CD14-positive monocyte (primary cell): ENCODE data around the gene PPIF. TPM values are rescaled to one million over a fixed set of nuclear protein-coding genes. Genes with fewer than 3 reads are reported as not detected.

ENCODE experiments used
- DNase-seq, 3 donors: peaks; one replicate each; pipeline ENCODE4 v3.0.0-alpha.2; 2011 to 2022
- H2AFZ ChIP-seq: 2 replicates; pipeline ENCODE4 v1.6.0; 2012; ENCODE audit warnings: mild to moderate bottlenecking, low read depth, low read length, inconsistent platforms; ENCODE audit not compliant: insufficient read depth, poor library complexity, severe bottlenecking
- H3K27ac ChIP-seq, 2 donors: 1 replicate in 1 of 2; 2 replicates in 1 of 2; pipeline ENCODE4 v1.5.1; 2012 to 2013; ENCODE audit warnings: low read length in 2 of 2, control low read depth in 1 of 2, inconsistent platforms in 1 of 2, low read depth in 1 of 2, mild to moderate bottlenecking in 1 of 2
- H3K27me3 ChIP-seq, 2 donors: one replicate each; pipeline versions ENCODE4 v1.6.0 to v1.6.1; 2011 to 2013; ENCODE audit warnings: low read length in 2 of 2; ENCODE audit not compliant: control insufficient read depth in 2 of 2, insufficient read depth in 2 of 2
- H3K36me3 ChIP-seq, 2 donors: replicated peaks in 1 of 2; 1 replicate in 1 of 2; 2 replicates in 1 of 2; pipeline versions ENCODE4 v1.5.1 to v1.6.1; 2012 to 2013; ENCODE audit warnings: low read length in 2 of 2, control low read depth in 1 of 2, inconsistent platforms in 1 of 2, mild to moderate bottlenecking in 1 of 2; ENCODE audit not compliant: insufficient read depth in 2 of 2, control insufficient read depth in 1 of 2
- H3K4me1 ChIP-seq, 2 donors: 1 replicate in 1 of 2; 2 replicates in 1 of 2; pipeline versions ENCODE4 v1.5.1 to v1.6.1; 2012 to 2013; ENCODE audit warnings: low read length in 2 of 2, control low read depth in 1 of 2, inconsistent platforms in 1 of 2, mild to moderate bottlenecking in 1 of 2, moderate library complexity in 1 of 2; ENCODE audit not compliant: insufficient read depth in 2 of 2, control insufficient read depth in 1 of 2
- H3K4me2 ChIP-seq: replicated peaks from 2 replicates; pipeline ENCODE3; 2012; ENCODE audit warnings: low read length, moderate library complexity, mild to moderate bottlenecking; ENCODE audit not compliant: poor library complexity, severe bottlenecking; ENCODE audit errors: extremely low read depth
- H3K4me3 ChIP-seq, 3 experiments: fragments of 200-600 bp in 1 of 3; sonication (generic) in 1 of 3; replicated peaks in 1 of 3; 1 replicate in 2 of 3; 2 replicates in 1 of 3; pipeline ENCODE4 v1.5.1; 2011 to 2013; ENCODE audit warnings: low read length in 3 of 3, mild to moderate bottlenecking in 3 of 3, control low read depth in 2 of 3, low read depth in 2 of 3, inconsistent platforms in 1 of 3, moderate library complexity in 1 of 3
- H3K79me2 ChIP-seq: 2 replicates; pipeline ENCODE4 v1.6.0; 2012; ENCODE audit warnings: mild to moderate bottlenecking, control low read depth, inconsistent platforms, low read length, moderate library complexity; ENCODE audit not compliant: insufficient read depth
- H3K9ac ChIP-seq: 2 replicates; pipeline ENCODE4 v1.6.0; 2017; ENCODE audit warnings: low read length, mild to moderate bottlenecking; ENCODE audit not compliant: insufficient read depth, poor library complexity, severe bottlenecking
- H3K9me3 ChIP-seq, 2 donors: replicated peaks in 1 of 2; 1 replicate in 1 of 2; 2 replicates in 1 of 2; pipeline versions ENCODE4 v1.5.1 to v1.6.1; 2012 to 2013; ENCODE audit warnings: low read length in 2 of 2, control low read depth in 1 of 2; ENCODE audit not compliant: control insufficient read depth in 1 of 2, insufficient read depth in 1 of 2
- H4K20me1 ChIP-seq: 2 replicates; pipeline ENCODE4 v1.6.0; 2012; ENCODE audit warnings: mild to moderate bottlenecking, low read length, control low read depth, moderate library complexity; ENCODE audit not compliant: insufficient read depth
- H3K27ac Mint-ChIP-seq, 7 donors: one replicate each; pipeline ENCODE4 v1.8.0; 2020; ENCODE audit warnings: mild to moderate bottlenecking in 7 of 7, mixed read lengths in 7 of 7, moderate library complexity in 6 of 7, inconsistent platforms in 2 of 7
- H3K27me3 Mint-ChIP-seq, 3 donors: one replicate each; pipeline ENCODE4 v1.8.0; 2021 to 2022; ENCODE audit warnings: low read depth in 3 of 3, mild to moderate bottlenecking in 3 of 3, mixed read lengths in 3 of 3, moderate library complexity in 3 of 3, inconsistent platforms in 1 of 3
- H3K36me3 Mint-ChIP-seq, 2 donors: one replicate each; pipeline ENCODE4 v1.8.0; 2020; ENCODE audit warnings: mixed read lengths in 2 of 2, inconsistent platforms in 1 of 2, mild to moderate bottlenecking in 1 of 2
- H3K4me1 Mint-ChIP-seq: one replicate; pipeline ENCODE4 v1.8.0; 2020; ENCODE audit warnings: mild to moderate bottlenecking, mixed read lengths
- H3K4me3 Mint-ChIP-seq, 2 donors: one replicate each; pipeline ENCODE4 v1.8.0; 2020; ENCODE audit warnings: mild to moderate bottlenecking in 2 of 2, mixed read lengths in 2 of 2, moderate library complexity in 1 of 2
- H3K9me3 Mint-ChIP-seq, 7 donors: one replicate each; pipeline ENCODE4 v1.8.0; 2020 to 2022; ENCODE audit warnings: mixed read lengths in 7 of 7, mild to moderate bottlenecking in 6 of 7, moderate library complexity in 6 of 7, inconsistent platforms in 2 of 7
- CTCF ChIP-seq: fragments of 200-600 bp; IDR thresholded peaks from one replicate; pipeline ENCODE4 v1.8.0; 2022; ENCODE audit warnings: antibody characterized with exemption, mild to moderate bottlenecking
- WGBS: methylation state at CpG from one replicate; pipeline ENCODE4 v1.1.5; 2013; ENCODE audit warnings: missing lambda C conversion rate; ENCODE audit not compliant: insufficient coverage; 5-methylcytosine and 5-hydroxymethylcytosine counted together
- intact Hi-C, 2 donors: fragments of 100-400 bp; cut with micrococcal nuclease; formaldehyde crosslinking; loops; one replicate each; pipeline versions ENCODE4 v1.15.0 to v1.15.1; 2023
- polyA plus RNA-seq, 3 donors: library from polyadenylated mRNA; depleted of rRNA in 1 of 3; unstranded in 2 of 3; stranded (reverse) in 1 of 3; fragments of 300-500 nt in 2 of 3; fragments of >200 nt in 1 of 3; fragmentation: Illumina TruSeq in 2 of 3; gene quantifications; 1 replicate in 2 of 3; 2 replicates in 1 of 3; pipeline ENCODE4 v1.2.3, GENCODE V29; 2012 to 2021

The PPIF gene
- polyA plus RNA-seq, 3 donors, result 36.6 to 1,064 (median 52.3) TPM

- Histone ChIP-seq H3K4me1 (peaks cover 36 to 41% of the 10 kb centered on the region in 2 donors), H3K4me3 (no peak overlapping the region), H3K9me3 (no peaks in the 10 kb centered on the region), H3K27me3 (no peaks in the 10 kb centered on the region), H3K4me2 (no peak overlapping the region), H4K20me1 (peaks cover 29% of the 10 kb centered on the region), H3K36me3 (peaks cover 81 to 87% of the 10 kb centered on the region in 2 donors), H3K9ac (no peak overlapping the region), H3K27ac (peak overlapping the region; percentile 49 to 98), H3K79me2 (peaks cover 5% of the 10 kb centered on the region), H2AFZ (no peak overlapping the region)
- Mint-ChIP-seq H3K36me3 (peaks cover 91 to 94% of the 10 kb centered on the region in 2 donors), H3K4me1 (peaks cover 39% of the 10 kb centered on the region), H3K27ac (peak overlapping the region in 6 of 7 donors; percentile 79 to 100 (median 89)), H3K4me3 (no peak overlapping the region), H3K27me3 (peaks cover 0 to 2% (median 0%) of the 10 kb centered on the region in 3 donors), H3K9me3 (no peaks in the 10 kb centered on the region)
- DNase-seq, result peak in 2 of 3 donors; percentile 33 to 52
- no peak for TF ChIP-seq CTCF
- intact Hi-C loops, result loop anchor here in 1 of 2 donors (5.0 to 10.0 kb wide), 2 partner anchors 33 to 55 kb away; no protein-coding TSS in a partner anchor
- 98% methylated on average over 13 of the region's 13 CpGs for WGBS
Observed at GRCh38 chr10:79299397-79300241, 47.6 kb upstream of the PPIF start.

GRCh38 chr10:79300711-79301110 is 46.6 kb upstream of the PPIF start:
- peaks cover 31% of the 10 kb centered on the region for H3K4me1 Mint-ChIP-seq
- no peak for TF ChIP-seq CTCF
- Histone ChIP-seq H3K4me2 (no peak overlapping the region), H3K27ac (no peak overlapping the region), H4K20me1 (peaks cover 39% of the 10 kb centered on the region), H2AFZ (no peak overlapping the region), H3K4me1 (peaks cover 25 to 30% of the 10 kb centered on the region in 2 donors), H3K9ac (no peak overlapping the region), H3K27me3 (no peaks in the 10 kb centered on the region), H3K36me3 (peaks cover 92 to 98% of the 10 kb centered on the region in 2 donors), H3K4me3 (no peak overlapping the region), H3K9me3 (no peaks in the 10 kb centered on the region), H3K79me2 (peaks cover 5% of the 10 kb centered on the region)
- peak overlapping the region in 5 of 7 donors; percentile 61 to 100 (median 76) for H3K27ac Mint-ChIP-seq
- H3K4me3 Mint-ChIP-seq, result no peak overlapping the region
- intact Hi-C loops, result no loop called here
- H3K9me3 Mint-ChIP-seq, result no peaks in the 10 kb centered on the region
- peaks cover 96 to 100% of the 10 kb centered on the region in 2 donors for H3K36me3 Mint-ChIP-seq
- peaks cover 0 to 2% (median 0%) of the 10 kb centered on the region in 3 donors for H3K27me3 Mint-ChIP-seq
- no peak for DNase-seq
- WGBS, result 93% methylated on average over 24 of the region's 24 CpGs
